Endothelial cell (in vitro differentiated cells): ENCODE data around the gene FKBP9. TPM values are rescaled to one million over a fixed set of nuclear protein-coding genes. Genes with fewer than 3 reads are reported as not detected.

ENCODE experiments used
- DNase-seq: peaks from one replicate; pipeline ENCODE4 v3.0.0; 2021; ENCODE audit warnings: low spot score
- H3K27ac Mint-ChIP-seq: one replicate; pipeline ENCODE4 v1.8.0; 2021; ENCODE audit warnings: mixed read lengths, inconsistent platforms; ENCODE audit not compliant: unreplicated experiment
- H3K27me3 Mint-ChIP-seq: one replicate; pipeline ENCODE4 v1.8.0; 2021; ENCODE audit warnings: mild to moderate bottlenecking, moderate library complexity, mixed read lengths, inconsistent platforms; ENCODE audit not compliant: unreplicated experiment
- H3K36me3 Mint-ChIP-seq: one replicate; pipeline ENCODE4 v1.8.0; 2021; ENCODE audit warnings: mild to moderate bottlenecking, low read depth, mixed read lengths, inconsistent platforms; ENCODE audit not compliant: unreplicated experiment
- H3K4me1 Mint-ChIP-seq: one replicate; pipeline ENCODE4 v1.8.0; 2021; ENCODE audit warnings: mild to moderate bottlenecking, mixed read lengths, inconsistent platforms; ENCODE audit not compliant: unreplicated experiment
- H3K4me3 Mint-ChIP-seq: one replicate; pipeline ENCODE4 v1.8.0; 2021; ENCODE audit warnings: mild to moderate bottlenecking, mixed read lengths, inconsistent platforms; ENCODE audit not compliant: unreplicated experiment
- H3K9me3 Mint-ChIP-seq: one replicate; pipeline ENCODE4 v1.8.0; 2021; ENCODE audit warnings: mixed read lengths, inconsistent platforms; ENCODE audit not compliant: unreplicated experiment
- long read RNA-seq: library from polyadenylated mRNA; unstranded; transcript quantifications from one replicate; pipeline ENCODE4 v2.0.0, GENCODE V29; 2020; ENCODE audit not compliant: unreplicated experiment
- total RNA-seq: library from RNA; stranded (reverse); fragmentation: NEBNext Ultra II Directional; extraction: Animal tissue kit (Norgen Biotek cat#: 25700); gene quantifications from one replicate; pipeline ENCODE4 v1.2.1, GENCODE V29; 2021; ENCODE audit not compliant: unreplicated experiment
- TF ChIP-seq, protein P1 (sequence below): fragments of 200-600 bp; sonication (generic); IDR thresholded peaks from one replicate; pipeline ENCODE4 v1.5.0; 2021; ENCODE audit warnings: antibody characterized with exemption; ENCODE audit not compliant: unreplicated experiment

Gene FKBP9, protein sequence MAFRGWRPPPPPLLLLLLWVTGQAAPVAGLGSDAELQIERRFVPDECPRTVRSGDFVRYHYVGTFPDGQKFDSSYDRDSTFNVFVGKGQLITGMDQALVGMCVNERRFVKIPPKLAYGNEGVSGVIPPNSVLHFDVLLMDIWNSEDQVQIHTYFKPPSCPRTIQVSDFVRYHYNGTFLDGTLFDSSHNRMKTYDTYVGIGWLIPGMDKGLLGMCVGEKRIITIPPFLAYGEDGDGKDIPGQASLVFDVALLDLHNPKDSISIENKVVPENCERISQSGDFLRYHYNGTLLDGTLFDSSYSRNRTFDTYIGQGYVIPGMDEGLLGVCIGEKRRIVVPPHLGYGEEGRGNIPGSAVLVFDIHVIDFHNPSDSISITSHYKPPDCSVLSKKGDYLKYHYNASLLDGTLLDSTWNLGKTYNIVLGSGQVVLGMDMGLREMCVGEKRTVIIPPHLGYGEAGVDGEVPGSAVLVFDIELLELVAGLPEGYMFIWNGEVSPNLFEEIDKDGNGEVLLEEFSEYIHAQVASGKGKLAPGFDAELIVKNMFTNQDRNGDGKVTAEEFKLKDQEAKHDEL
- total RNA-seq: 218 TPM
- long read RNA-seq, transcript FKBP9-201 (10 exons, 3,462 nt): major isoform, 52 of 96 reads
- long read RNA-seq, partial matches to known transcripts: 32 of 96 reads
- long read RNA-seq, other reads (novel, unspliced or antisense): 12 of 96 reads

DNA sequence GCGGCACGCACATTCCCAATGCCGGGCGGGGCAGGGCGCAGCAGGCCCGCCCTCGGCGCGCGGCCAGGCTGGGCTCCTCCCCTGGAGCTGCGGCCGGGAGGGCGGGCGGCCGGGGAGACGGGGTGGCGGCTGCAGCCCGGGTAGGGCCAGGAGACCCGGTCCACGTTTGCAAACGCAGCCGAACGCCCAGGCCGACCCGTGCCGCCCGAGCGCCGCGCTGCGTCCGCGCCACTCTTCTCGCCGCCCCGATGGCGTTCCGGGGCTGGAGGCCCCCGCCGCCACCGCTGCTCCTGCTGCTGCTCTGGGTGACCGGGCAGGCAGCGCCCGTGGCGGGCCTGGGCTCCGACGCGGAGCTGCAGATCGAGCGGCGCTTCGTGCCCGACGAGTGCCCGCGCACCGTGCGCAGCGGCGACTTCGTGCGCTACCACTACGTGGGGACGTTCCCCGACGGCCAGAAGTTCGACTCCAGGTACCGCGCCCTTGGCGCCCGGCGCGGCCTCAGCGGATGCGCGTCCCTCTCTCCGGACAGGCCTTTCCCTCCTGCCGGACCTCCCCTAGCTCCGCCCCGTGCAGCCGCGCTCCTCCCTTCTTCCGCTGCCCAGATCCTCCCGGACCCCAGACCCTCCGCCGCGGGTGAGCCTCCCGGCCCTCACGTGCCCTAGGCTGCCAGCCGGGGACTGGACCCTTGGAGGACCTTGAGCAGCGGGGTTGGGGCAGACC lies at the start of gene FKBP9:
Gene FKBP9, plus strand, starts transcription at position 115 of the 720 bp plus-strand sequence. Its CDS starts 134 bp downstream, at position 249.
- Mint-ChIP-seq H3K27me3 (peaks cover 1% of the 10 kb centered on the region), H3K4me1 (peaks cover 16% of the 10 kb centered on the region), H3K4me3 (peak within 1 kb of the TSS; percentile 94), H3K27ac (peak within 1 kb of the TSS; percentile 94), H3K36me3 (peaks cover 11% of the 10 kb centered on the region), H3K9me3 (no peaks in the 10 kb centered on the region)
- TF ChIP-seq, protein P1, sequence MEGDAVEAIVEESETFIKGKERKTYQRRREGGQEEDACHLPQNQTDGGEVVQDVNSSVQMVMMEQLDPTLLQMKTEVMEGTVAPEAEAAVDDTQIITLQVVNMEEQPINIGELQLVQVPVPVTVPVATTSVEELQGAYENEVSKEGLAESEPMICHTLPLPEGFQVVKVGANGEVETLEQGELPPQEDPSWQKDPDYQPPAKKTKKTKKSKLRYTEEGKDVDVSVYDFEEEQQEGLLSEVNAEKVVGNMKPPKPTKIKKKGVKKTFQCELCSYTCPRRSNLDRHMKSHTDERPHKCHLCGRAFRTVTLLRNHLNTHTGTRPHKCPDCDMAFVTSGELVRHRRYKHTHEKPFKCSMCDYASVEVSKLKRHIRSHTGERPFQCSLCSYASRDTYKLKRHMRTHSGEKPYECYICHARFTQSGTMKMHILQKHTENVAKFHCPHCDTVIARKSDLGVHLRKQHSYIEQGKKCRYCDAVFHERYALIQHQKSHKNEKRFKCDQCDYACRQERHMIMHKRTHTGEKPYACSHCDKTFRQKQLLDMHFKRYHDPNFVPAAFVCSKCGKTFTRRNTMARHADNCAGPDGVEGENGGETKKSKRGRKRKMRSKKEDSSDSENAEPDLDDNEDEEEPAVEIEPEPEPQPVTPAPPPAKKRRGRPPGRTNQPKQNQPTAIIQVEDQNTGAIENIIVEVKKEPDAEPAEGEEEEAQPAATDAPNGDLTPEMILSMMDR: no peak
- DNase-seq: peak; percentile 82

DNA sequence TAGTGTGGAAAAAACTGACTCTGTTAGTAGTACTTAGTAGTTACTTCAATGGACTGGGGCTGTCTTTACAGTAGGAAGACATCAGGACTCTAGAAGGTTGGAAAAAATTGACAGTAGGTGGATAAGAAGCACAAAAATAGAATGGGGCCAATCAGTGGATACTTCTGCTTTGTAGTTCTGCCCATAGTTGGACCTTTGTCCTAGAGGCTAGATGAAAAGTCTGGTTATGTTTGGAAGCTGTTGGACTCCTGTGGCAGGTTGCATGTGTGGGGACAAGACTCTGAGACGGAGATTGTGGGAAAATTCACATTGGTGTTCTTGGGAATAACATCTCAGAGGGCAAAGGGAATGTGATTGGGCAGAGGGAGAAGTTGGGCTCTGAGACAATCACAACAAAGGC lies 47.0 kb upstream of the FKBP9 start:
- DNase-seq: no peak
- Mint-ChIP-seq H3K36me3 (peaks cover 9% of the 10 kb centered on the region), H3K27ac (no peak overlapping the region), H3K4me3 (no peak overlapping the region), H3K4me1 (no peaks in the 10 kb centered on the region), H3K27me3 (peaks cover 7% of the 10 kb centered on the region), H3K9me3 (no peaks in the 10 kb centered on the region)
- TF ChIP-seq, protein P1: no peak

DNA sequence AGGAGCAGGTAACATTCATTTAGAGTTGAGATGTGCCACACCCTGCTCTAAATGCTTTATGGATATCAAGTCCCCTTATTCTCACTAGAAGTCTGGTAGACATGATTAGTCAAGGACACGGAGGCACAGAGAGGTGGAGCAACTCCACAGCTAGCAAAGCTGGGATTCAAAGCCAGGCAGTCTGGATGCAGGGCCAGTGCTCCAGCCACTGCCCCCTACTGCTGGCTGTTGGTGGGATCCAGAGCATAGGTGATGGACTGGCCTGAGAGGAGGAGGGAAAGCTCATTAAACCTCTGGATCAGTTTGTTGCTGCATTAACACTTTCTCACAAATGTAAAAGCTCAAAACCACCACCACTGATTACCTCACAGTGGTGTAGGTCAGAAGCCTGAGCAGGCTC lies 43.1 kb upstream of the FKBP9 start:
- TF ChIP-seq, protein P1: no peak
- no peak for DNase-seq
- Mint-ChIP-seq H3K36me3 (peaks cover 28% of the 10 kb centered on the region), H3K27ac (no peak overlapping the region), H3K4me1 (no peaks in the 10 kb centered on the region), H3K4me3 (no peak overlapping the region), H3K9me3 (no peaks in the 10 kb centered on the region), H3K27me3 (peaks cover 4% of the 10 kb centered on the region)

DNA sequence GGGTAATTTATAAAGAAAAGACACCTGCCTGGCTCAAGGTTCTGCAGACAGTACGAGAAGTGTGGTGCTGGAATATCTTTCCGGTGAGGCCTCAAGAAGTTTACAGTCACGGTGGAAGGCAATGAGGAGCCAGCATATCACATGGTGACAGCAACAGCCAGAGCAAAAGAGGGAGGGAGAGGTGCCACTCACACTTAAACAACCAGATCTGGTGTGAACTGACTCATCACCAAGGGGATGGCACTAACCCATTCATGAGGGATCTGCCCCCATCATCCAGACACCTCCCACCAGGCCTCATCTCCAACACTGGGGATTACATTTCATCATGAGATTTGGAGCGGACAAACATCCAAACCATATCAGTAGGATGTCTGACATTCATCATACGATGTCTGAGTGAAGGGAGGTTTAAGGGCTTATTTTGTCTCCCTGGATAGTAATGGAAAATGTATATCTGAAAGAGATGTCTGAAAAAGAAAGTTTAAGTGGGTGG lies 42.2 kb upstream of the FKBP9 start:
- H3K27me3 Mint-ChIP-seq: peaks cover 4% of the 10 kb centered on the region
- TF ChIP-seq, protein P1: no peak
- H3K9me3 Mint-ChIP-seq: no peaks in the 10 kb centered on the region
- H3K4me1 Mint-ChIP-seq: no peaks in the 10 kb centered on the region
- H3K36me3 Mint-ChIP-seq: peaks cover 28% of the 10 kb centered on the region
- no peak for DNase-seq
- H3K27ac Mint-ChIP-seq: no peak overlapping the region
- peak overlapping the region; percentile 16 for H3K4me3 Mint-ChIP-seq
